H9 (cell line): ENCODE data around the gene DHRS9. TPM values are rescaled to one million over a fixed set of nuclear protein-coding genes. Genes with fewer than 3 reads are reported as not detected.

Source experiments
- DNase-seq: peaks from one replicate; pipeline ENCODE4 v3.0.0-alpha.2; 2017
- H2AFZ ChIP-seq: one replicate; pipeline ENCODE4 v1.6.1; 2013; ENCODE audit warnings: mild to moderate bottlenecking, low read length, control low read depth, moderate library complexity
- H2AK5ac ChIP-seq: 2 replicates; pipeline ENCODE4 v1.6.1; 2013; ENCODE audit warnings: low read length, control low read depth, mixed read lengths; ENCODE audit not compliant: insufficient read length
- H2BK120ac ChIP-seq: one replicate; pipeline ENCODE4 v1.6.1; 2013; ENCODE audit warnings: low read depth, mild to moderate bottlenecking, low read length, control low read depth, inconsistent platforms; ENCODE audit not compliant: poor library complexity, severe bottlenecking
- H2BK12ac ChIP-seq: 2 replicates; pipeline ENCODE4 v1.6.1; 2013; ENCODE audit warnings: low read length, control low read depth, mixed read lengths, low read depth; ENCODE audit not compliant: insufficient read length
- H2BK15ac ChIP-seq: 2 replicates; pipeline ENCODE4 v1.6.1; 2013; ENCODE audit warnings: low read depth, low read length, control low read depth
- H2BK20ac ChIP-seq: one replicate; pipeline ENCODE4 v1.6.1; 2013; ENCODE audit warnings: low read depth, mild to moderate bottlenecking, low read length, control low read depth, inconsistent platforms; ENCODE audit not compliant: poor library complexity, severe bottlenecking
- H2BK5ac ChIP-seq: 2 replicates; pipeline ENCODE4 v1.6.1; 2013; ENCODE audit warnings: low read length, control low read depth, mixed read lengths; ENCODE audit not compliant: insufficient read length
- H3K14ac ChIP-seq: 2 replicates; pipeline ENCODE4 v1.6.1; 2013; ENCODE audit warnings: low read length, control low read depth; ENCODE audit not compliant: insufficient read depth
- H3K18ac ChIP-seq: 2 replicates; pipeline ENCODE4 v1.6.1; 2013; ENCODE audit warnings: low read depth, mild to moderate bottlenecking, mixed read lengths, low read length, control low read depth; ENCODE audit not compliant: insufficient read length
- H3K23ac ChIP-seq: 2 replicates; pipeline ENCODE4 v1.6.1; 2013; ENCODE audit warnings: low read length, control low read depth, mixed read lengths, low read depth; ENCODE audit not compliant: insufficient read length
- H3K23me2 ChIP-seq: 2 replicates; pipeline ENCODE4 v1.6.1; 2013; ENCODE audit warnings: low read depth, mild to moderate bottlenecking, mixed read lengths, low read length, control low read depth; ENCODE audit not compliant: insufficient read length, poor library complexity, severe bottlenecking
- H3K27ac ChIP-seq: 2 replicates; pipeline ENCODE4 v1.5.1; 2013; ENCODE audit warnings: low read length, control low read depth, mixed read lengths, low read depth; ENCODE audit not compliant: insufficient read length
- H3K27me3 ChIP-seq: 2 replicates; pipeline ENCODE4 v1.6.1; 2013; ENCODE audit warnings: low read length, control low read depth, inconsistent platforms; ENCODE audit not compliant: insufficient read depth
- H3K4ac ChIP-seq: 2 replicates; pipeline ENCODE4 v1.6.1; 2013; ENCODE audit warnings: low read depth, mild to moderate bottlenecking, control low read depth, inconsistent platforms, low read length, moderate library complexity
- H3K4me1 ChIP-seq: 2 replicates; pipeline ENCODE4 v1.6.1; 2013; ENCODE audit warnings: low read length, control low read depth, inconsistent platforms; ENCODE audit not compliant: insufficient read depth
- H3K4me2 ChIP-seq: 2 replicates; pipeline ENCODE4 v1.6.1; 2013; ENCODE audit warnings: low read length, control low read depth, mixed read lengths; ENCODE audit not compliant: insufficient read length, insufficient read depth
- H3K56ac ChIP-seq: 2 replicates; pipeline ENCODE4 v1.6.1; 2013; ENCODE audit warnings: low read depth, mild to moderate bottlenecking, mixed read lengths, low read length, control low read depth; ENCODE audit not compliant: insufficient read length
- H3K79me1 ChIP-seq: 2 replicates; pipeline ENCODE4 v1.6.1; 2013; ENCODE audit warnings: low read depth, mild to moderate bottlenecking, moderate library complexity, low read length, control low read depth, inconsistent platforms; ENCODE audit not compliant: insufficient read depth, poor library complexity, severe bottlenecking
- H3K79me2 ChIP-seq: 2 replicates; pipeline ENCODE4 v1.6.1; 2013; ENCODE audit warnings: low read length, control low read depth, inconsistent platforms; ENCODE audit not compliant: insufficient read depth
- H3K9ac ChIP-seq: 2 replicates; pipeline ENCODE4 v1.6.1; 2013; ENCODE audit warnings: low read length, control low read depth, mixed read lengths; ENCODE audit not compliant: insufficient read length; ENCODE audit errors: extremely low read depth
- H3K9me3 ChIP-seq: one replicate; pipeline ENCODE4 v1.6.1; 2013; ENCODE audit warnings: low read depth, low read length, inconsistent platforms; ENCODE audit not compliant: control insufficient read depth
- H3T11ph ChIP-seq: one replicate; pipeline ENCODE4 v1.6.1; 2013; ENCODE audit warnings: mild to moderate bottlenecking, low read length, control low read depth, inconsistent platforms
- H4K20me1 ChIP-seq: one replicate; pipeline ENCODE4 v1.6.1; 2013; ENCODE audit not compliant: control insufficient read depth, insufficient read length, insufficient read depth
- H4K5ac ChIP-seq: 2 replicates; pipeline ENCODE4 v1.6.1; 2013; ENCODE audit warnings: low read depth, mild to moderate bottlenecking, mixed read lengths, low read length, control low read depth; ENCODE audit not compliant: insufficient read length
- H4K8ac ChIP-seq: replicated peaks from 2 replicates; pipeline ENCODE4 v1.6.1; 2013; ENCODE audit warnings: low read length, control low read depth, mixed read lengths, low read depth; ENCODE audit not compliant: insufficient read length
- H4K91ac ChIP-seq: 2 replicates; pipeline ENCODE4 v1.6.1; 2013; ENCODE audit warnings: low read depth, mild to moderate bottlenecking, moderate library complexity, mixed read lengths, low read length, control low read depth; ENCODE audit not compliant: insufficient read length
- H3K27ac Mint-ChIP-seq, 3 experiments: 2 replicates in 2 of 3; 3 replicates in 1 of 3; pipeline ENCODE4 v1.8.0; 2020 to 2021; ENCODE audit warnings: mixed read lengths in 3 of 3, mild to moderate bottlenecking in 1 of 3, moderate library complexity in 1 of 3
- H3K27me3 Mint-ChIP-seq: 2 replicates; pipeline ENCODE4 v1.8.0; 2021; ENCODE audit warnings: low read depth, mild to moderate bottlenecking, moderate library complexity, mixed read lengths
- H3K36me3 Mint-ChIP-seq, 3 experiments: 2 replicates in 2 of 3; 3 replicates in 1 of 3; pipeline ENCODE4 v1.8.0; 2020 to 2021; ENCODE audit warnings: low read depth in 3 of 3, mixed read lengths in 3 of 3; ENCODE audit not compliant: insufficient read depth in 1 of 3
- H3K4me1 Mint-ChIP-seq, 2 experiments: 2 replicates each; pipeline ENCODE4 v1.8.0; 2020; ENCODE audit warnings: mixed read lengths in 2 of 2
- H3K4me3 Mint-ChIP-seq, 2 experiments: 2 replicates in 1 of 2; 3 replicates in 1 of 2; pipeline ENCODE4 v1.8.0; 2020 to 2021; ENCODE audit warnings: mild to moderate bottlenecking in 2 of 2, mixed read lengths in 2 of 2, moderate library complexity in 1 of 2
- H3K9me3 Mint-ChIP-seq, 2 experiments: 2 replicates in 1 of 2; 3 replicates in 1 of 2; pipeline ENCODE4 v1.8.0; 2020; ENCODE audit warnings: mild to moderate bottlenecking in 2 of 2, mixed read lengths in 2 of 2, moderate library complexity in 1 of 2
- CTCF ChIP-seq: fragments of 200-600 bp; sonication (generic); conservative IDR thresholded peaks from 3 replicates; pipeline ENCODE4 v1.8.0; 2021; ENCODE audit warnings: antibody characterized with exemption, mild to moderate bottlenecking
- WGBS: extraction: QIAGEN DNeasy Blood & Tissue Kit; methylation state at CpG from one replicate; pipeline ENCODE4 v1.1.7; 2013; ENCODE audit warnings: missing lambda C conversion rate, low lambda C conversion rate, mixed read lengths; ENCODE audit not compliant: insufficient read length; ENCODE audit errors: extremely low coverage; 5-methylcytosine and 5-hydroxymethylcytosine counted together
- total RNA-seq: library from RNA; stranded (reverse); gene quantifications from 2 replicates; pipeline ENCODE4 v1.2.1, GENCODE V29; 2021

Gene DHRS9
- total RNA-seq, 1 experiment from 2014 or later = not detected

GRCh38 chr2:169091256-169091655 lies 21.9 kb downstream of the DHRS9 start:
- no peak overlapping the region for H3K4ac ChIP-seq
- no peak overlapping the region for H3K27ac Mint-ChIP-seq
- H3K4me1 Mint-ChIP-seq = peaks cover 8 to 16% of the 10 kb centered on the region in 2 experiments
- H2AK5ac ChIP-seq = no peak overlapping the region
- H3K36me3 Mint-ChIP-seq = no peaks in the 10 kb centered on the region
- no peak overlapping the region for H2BK20ac ChIP-seq
- H3K56ac ChIP-seq = no peak overlapping the region
- H3K79me1 ChIP-seq = no peaks in the 10 kb centered on the region
- H3K79me2 ChIP-seq = no peaks in the 10 kb centered on the region
- H3K23me2 ChIP-seq = no peaks in the 10 kb centered on the region
- H3K27me3 Mint-ChIP-seq = peaks cover 48% of the 10 kb centered on the region
- H2BK120ac ChIP-seq = no peak overlapping the region
- H4K20me1 ChIP-seq = no peaks in the 10 kb centered on the region
- H4K91ac ChIP-seq = no peak overlapping the region
- no peak overlapping the region for H3K9ac ChIP-seq
- H2AFZ ChIP-seq = no peak overlapping the region
- H3K18ac ChIP-seq = no peak overlapping the region
- TF ChIP-seq CTCF = no peak
- H3T11ph ChIP-seq = no peak overlapping the region
- H3K4me1 ChIP-seq = no peaks in the 10 kb centered on the region
- no peak for DNase-seq
- no peak overlapping the region for H2BK12ac ChIP-seq
- 0 out of 5 replicates have a peak, but pooled peaks cover 0 to 3% of the 10 kb centered on the region in 2 experiments for H3K9me3 Mint-ChIP-seq
- no peak overlapping the region for H2BK15ac ChIP-seq
- H3K27ac ChIP-seq = no peak overlapping the region
- H3K4me3 Mint-ChIP-seq = no peak overlapping the region
- H3K23ac ChIP-seq = no peak overlapping the region
- no peak overlapping the region for H3K4me2 ChIP-seq
- no peak overlapping the region for H2BK5ac ChIP-seq
- H3K27me3 ChIP-seq = no peaks in the 10 kb centered on the region
- no peaks in the 10 kb centered on the region for H3K9me3 ChIP-seq
- WGBS = no CpG with 5 or more reads among the region's 3 CpGs
- H4K5ac ChIP-seq = no peak overlapping the region
- H3K14ac ChIP-seq = no peak overlapping the region
- H4K8ac ChIP-seq = no peak overlapping the region
